ENCODE results near the gene EYA2. TPM values are rescaled to one million over a fixed set of nuclear protein-coding genes. Genes with fewer than 3 reads are reported as not detected.

Gene EYA2
- total RNA-seq, 3 donors from 2014 or later (not counting 1 experiment from before 2014, with no cell fraction given) = 0.30 TPM; not detected in 2

- H3K27me3 ChIP-seq (ENCODE audit: control insufficient read depth, insufficient read depth, low read length) = no peaks in the 10 kb centered on the region
- intact Hi-C loops (cut with micrococcal nuclease) = no loop called here
- no peak overlapping the region for H3K4me3 ChIP-seq (ENCODE audit: low read length)
- Mint-ChIP-seq H3K36me3 (peaks cover 7% of the 10 kb centered on the region), H3K9me3 (peaks cover 0 to 2% of the 10 kb centered on the region in 2 donors), H3K4me3 (no peak overlapping the region), H3K27ac (no peak overlapping the region), H3K4me1 (no peaks in the 10 kb centered on the region), H3K27me3 (ENCODE audit: low read depth in 2 of 2) (peaks cover 22 to 74% of the 10 kb centered on the region in 2 donors)
- H3K4me1 ChIP-seq (ENCODE audit: control insufficient read depth, insufficient read depth, low read length) = no peaks in the 10 kb centered on the region
- TF ChIP-seq CTCF (IDR thresholded peaks at IDR 0.05) = no peak
- H3K36me3 ChIP-seq (ENCODE audit: control insufficient read depth, insufficient read depth, low read length) = no peaks in the 10 kb centered on the region
- H3K27ac ChIP-seq (ENCODE audit: low read length) = no peak overlapping the region
- 67% methylated on average over 1 of the region's 1 CpG for WGBS (ENCODE audit: insufficient coverage)
- no peak for DNase-seq
- ATAC-seq = no peak
- no peaks in the 10 kb centered on the region for H3K9me3 ChIP-seq (ENCODE audit: control insufficient read depth, insufficient read depth, low read length)
Observed at GRCh38 chr20:47095690-47096089, 201.0 kb downstream of the EYA2 start.

- Mint-ChIP-seq H3K9me3 (peaks cover 0 to 2% of the 10 kb centered on the region in 2 donors), H3K27me3 (ENCODE audit: low read depth in 2 of 2) (peaks cover 18 to 70% of the 10 kb centered on the region in 2 donors), H3K36me3 (peaks cover 7% of the 10 kb centered on the region), H3K4me1 (no peaks in the 10 kb centered on the region), H3K4me3 (no peak overlapping the region), H3K27ac (no peak overlapping the region)
- ATAC-seq (no peak), DNase-seq (no peak)
- Histone ChIP-seq H3K27me3 (ENCODE audit: control insufficient read depth, insufficient read depth, low read length) (no peaks in the 10 kb centered on the region), H3K36me3 (ENCODE audit: control insufficient read depth, insufficient read depth, low read length) (no peaks in the 10 kb centered on the region), H3K27ac (ENCODE audit: low read length) (no peak overlapping the region), H3K4me3 (ENCODE audit: low read length) (no peak overlapping the region), H3K9me3 (ENCODE audit: control insufficient read depth, insufficient read depth, low read length) (no peaks in the 10 kb centered on the region), H3K4me1 (ENCODE audit: control insufficient read depth, insufficient read depth, low read length) (no peaks in the 10 kb centered on the region)
- no peak for TF ChIP-seq CTCF (IDR thresholded peaks at IDR 0.05)
- WGBS (ENCODE audit: insufficient coverage) = 76% methylated on average over 12 of the region's 13 CpGs
- intact Hi-C loops (cut with micrococcal nuclease) = no loop called here
Observed at GRCh38 chr20:47097691-47098622, 203.3 kb downstream of the EYA2 start.

GRCh38 chr20:47099093-47099492, 204.4 kb downstream of the EYA2 start:
- Mint-ChIP-seq H3K27me3 (ENCODE audit: low read depth in 2 of 2) (peaks cover 19 to 66% of the 10 kb centered on the region in 2 donors), H3K27ac (no peak overlapping the region), H3K4me1 (no peaks in the 10 kb centered on the region), H3K4me3 (no peak overlapping the region), H3K36me3 (peaks cover 7% of the 10 kb centered on the region), H3K9me3 (peaks cover 0 to 2% of the 10 kb centered on the region in 2 donors)
- WGBS (ENCODE audit: insufficient coverage) = 95% methylated on average over 6 of the region's 7 CpGs
- no peaks in the 10 kb centered on the region for H3K9me3 ChIP-seq (ENCODE audit: control insufficient read depth, insufficient read depth, low read length)
- no peaks in the 10 kb centered on the region for H3K36me3 ChIP-seq (ENCODE audit: control insufficient read depth, insufficient read depth, low read length)
- no peak overlapping the region for H3K4me3 ChIP-seq (ENCODE audit: low read length)
- no peak for TF ChIP-seq CTCF (IDR thresholded peaks at IDR 0.05)
- no peaks in the 10 kb centered on the region for H3K4me1 ChIP-seq (ENCODE audit: control insufficient read depth, insufficient read depth, low read length)
- DNase-seq = no peak
- H3K27me3 ChIP-seq (ENCODE audit: control insufficient read depth, insufficient read depth, low read length) = no peaks in the 10 kb centered on the region
- no peak overlapping the region for H3K27ac ChIP-seq (ENCODE audit: low read length)
- intact Hi-C loops (cut with micrococcal nuclease) = no loop called here
- ATAC-seq = no peak

Data from natural killer cell (primary cell).